Activated B cell treated with CpG ODN at 0.5 μM for 24 hours (primary cell): ENCODE results near the gene ZNF23. TPM values are rescaled to one million over a fixed set of nuclear protein-coding genes. Genes with fewer than 3 reads are reported as not detected.

Source experiments
- ATAC-seq: fragments of 200-7000 bp; cut with Tn5 transposase; one replicate; pipeline ENCODE4 v1.10.0; 2021; ENCODE audit warnings: low read depth, mild to moderate bottlenecking, moderate library complexity
- CTCF ChIA-PET: fragments of 350-600 bp; sonication (Branson Sonifier 250); formaldehyde crosslinking; loops from one replicate; lab custom pipeline; 2021; ENCODE audit warnings: antibody characterized with exemption; lab: Charles Lee
- POLR2A ChIA-PET: fragments of 350-600 bp; sonication (Branson Sonifier 250); formaldehyde crosslinking; loops from one replicate; lab custom pipeline; 2021; ENCODE audit warnings: antibody characterized with exemption; lab: Charles Lee
- DNase-seq: peaks from one replicate; pipeline ENCODE4 v3.0.0; 2022
- H3K27ac Mint-ChIP-seq: one replicate; pipeline ENCODE4 v1.8.0; 2020; ENCODE audit warnings: mixed read lengths
- H3K27me3 Mint-ChIP-seq: one replicate; pipeline ENCODE4 v1.8.0; 2021; ENCODE audit warnings: mixed read lengths
- H3K36me3 Mint-ChIP-seq: one replicate; pipeline ENCODE4 v1.8.0; 2021; ENCODE audit warnings: low read depth, mixed read lengths
- H3K4me1 Mint-ChIP-seq: one replicate; pipeline ENCODE4 v1.8.0; 2021; ENCODE audit warnings: mixed read lengths
- H3K4me3 Mint-ChIP-seq: one replicate; pipeline ENCODE4 v1.8.0; 2020; ENCODE audit warnings: mild to moderate bottlenecking, mixed read lengths
- H3K9me3 Mint-ChIP-seq: one replicate; pipeline ENCODE4 v1.8.0; 2020; ENCODE audit warnings: mixed read lengths
- intact Hi-C: fragments of 100-400 bp; cut with micrococcal nuclease; formaldehyde crosslinking; loops from one replicate; pipeline ENCODE4 v1.15.1; 2024
- total RNA-seq: library from RNA; stranded (reverse); gene quantifications from 2 replicates; pipeline ENCODE4 v1.2.3, GENCODE V29; 2022
- TF ChIP-seq, protein P1 (sequence below): fragments of 200-600 bp; IDR thresholded peaks from one replicate; pipeline ENCODE4 v1.8.0; 2022; ENCODE audit warnings: antibody characterized with exemption, mild to moderate bottlenecking

Gene ZNF23
- total RNA-seq, 1 donor from 2014 or later: 13.3 TPM

GRCh38 chr16:71449020-71449419, 13.0 kb downstream of the ZNF23 start:
- POLR2A ChIA-PET: interaction anchor here (0.7 kb wide), 1 partner anchor 13 kb away, joined by 3 read pairs; no protein-coding TSS in a partner anchor
- intact Hi-C loops: no loop called here
- TF ChIP-seq, protein P1, sequence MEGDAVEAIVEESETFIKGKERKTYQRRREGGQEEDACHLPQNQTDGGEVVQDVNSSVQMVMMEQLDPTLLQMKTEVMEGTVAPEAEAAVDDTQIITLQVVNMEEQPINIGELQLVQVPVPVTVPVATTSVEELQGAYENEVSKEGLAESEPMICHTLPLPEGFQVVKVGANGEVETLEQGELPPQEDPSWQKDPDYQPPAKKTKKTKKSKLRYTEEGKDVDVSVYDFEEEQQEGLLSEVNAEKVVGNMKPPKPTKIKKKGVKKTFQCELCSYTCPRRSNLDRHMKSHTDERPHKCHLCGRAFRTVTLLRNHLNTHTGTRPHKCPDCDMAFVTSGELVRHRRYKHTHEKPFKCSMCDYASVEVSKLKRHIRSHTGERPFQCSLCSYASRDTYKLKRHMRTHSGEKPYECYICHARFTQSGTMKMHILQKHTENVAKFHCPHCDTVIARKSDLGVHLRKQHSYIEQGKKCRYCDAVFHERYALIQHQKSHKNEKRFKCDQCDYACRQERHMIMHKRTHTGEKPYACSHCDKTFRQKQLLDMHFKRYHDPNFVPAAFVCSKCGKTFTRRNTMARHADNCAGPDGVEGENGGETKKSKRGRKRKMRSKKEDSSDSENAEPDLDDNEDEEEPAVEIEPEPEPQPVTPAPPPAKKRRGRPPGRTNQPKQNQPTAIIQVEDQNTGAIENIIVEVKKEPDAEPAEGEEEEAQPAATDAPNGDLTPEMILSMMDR: no peak
- Mint-ChIP-seq H3K27ac (no peak overlapping the region), H3K4me1 (no peaks in the 10 kb centered on the region), H3K9me3 (peaks cover 51% of the 10 kb centered on the region), H3K27me3 (no peaks in the 10 kb centered on the region), H3K4me3 (no peak overlapping the region), H3K36me3 (peaks cover 72% of the 10 kb centered on the region)
- ATAC-seq (no peak), DNase-seq (no peak)
- CTCF ChIA-PET: no interaction called here

GRCh38 chr16:71448274-71448866, 13.7 kb downstream of the ZNF23 start:
- intact Hi-C loops: no loop called here
- Mint-ChIP-seq H3K4me1 (no peaks in the 10 kb centered on the region), H3K9me3 (peaks cover 55% of the 10 kb centered on the region), H3K36me3 (peaks cover 66% of the 10 kb centered on the region), H3K27ac (no peak overlapping the region), H3K4me3 (no peak overlapping the region), H3K27me3 (no peaks in the 10 kb centered on the region)
- DNase-seq (no peak), ATAC-seq (no peak)
- ChIA-PET CTCF (no interaction called here), POLR2A (no interaction called here)
- TF ChIP-seq, protein P1: no peak

- Mint-ChIP-seq H3K27ac (no peak overlapping the region), H3K4me3 (no peak overlapping the region), H3K36me3 (peaks cover 20% of the 10 kb centered on the region), H3K4me1 (no peaks in the 10 kb centered on the region), H3K9me3 (peaks cover 23% of the 10 kb centered on the region), H3K27me3 (peaks cover 10% of the 10 kb centered on the region)
- intact Hi-C loops: no loop called here
- TF ChIP-seq, protein P1: no peak
- DNase-seq (no peak), ATAC-seq (no peak)
- ChIA-PET CTCF (no interaction called here), POLR2A (no interaction called here)
Observed at GRCh38 chr16:71443714-71444113, 18.3 kb downstream of the ZNF23 start.

DNA sequence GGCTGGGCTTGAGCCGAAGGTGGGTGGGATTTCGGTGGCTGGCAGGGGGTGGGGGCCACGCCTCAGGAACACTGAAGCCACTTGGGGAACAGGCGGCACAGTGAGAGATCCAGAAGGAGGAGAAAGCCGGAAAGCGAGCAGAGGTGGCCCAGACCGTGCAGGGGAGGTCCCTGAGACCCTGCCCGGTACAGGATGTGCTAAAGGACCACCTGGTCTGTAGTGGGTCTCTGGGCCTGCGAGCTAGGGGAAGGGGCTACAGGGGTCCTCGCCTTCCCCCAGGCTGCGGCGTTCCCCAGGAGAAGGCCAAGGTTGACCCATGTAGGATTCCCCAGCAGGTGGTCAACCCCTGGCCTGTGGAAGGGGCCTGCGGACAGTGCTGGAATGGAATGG, 20.0 kb downstream of the ZNF23 start, which contains the start of gene TLE7:
Gene TLE7, minus strand, starts transcription at position 4 of the 390 bp plus-strand sequence. CDS start 8,730 bp downstream, outside the sequence.
- CTCF ChIA-PET: interaction anchor here (1.2 kb wide), 1 partner anchor 169 kb away, joined by 5 read pairs; no protein-coding TSS in a partner anchor
- peaks cover 6% of the 10 kb centered on the region for H3K36me3 Mint-ChIP-seq
- DNase-seq (no peak), ATAC-seq (no peak)
- intact Hi-C loops: no loop called here
- no peak within 1 kb of the TSS for H3K4me3 Mint-ChIP-seq
- no peak within 1 kb of the TSS for H3K27ac Mint-ChIP-seq
- TF ChIP-seq, protein P1: no peak
- H3K27me3 Mint-ChIP-seq: peaks cover 16% of the 10 kb centered on the region
- H3K9me3 Mint-ChIP-seq: peaks cover 16% of the 10 kb centered on the region
- no peaks in the 10 kb centered on the region for H3K4me1 Mint-ChIP-seq
- POLR2A ChIA-PET: no interaction called here

DNA sequence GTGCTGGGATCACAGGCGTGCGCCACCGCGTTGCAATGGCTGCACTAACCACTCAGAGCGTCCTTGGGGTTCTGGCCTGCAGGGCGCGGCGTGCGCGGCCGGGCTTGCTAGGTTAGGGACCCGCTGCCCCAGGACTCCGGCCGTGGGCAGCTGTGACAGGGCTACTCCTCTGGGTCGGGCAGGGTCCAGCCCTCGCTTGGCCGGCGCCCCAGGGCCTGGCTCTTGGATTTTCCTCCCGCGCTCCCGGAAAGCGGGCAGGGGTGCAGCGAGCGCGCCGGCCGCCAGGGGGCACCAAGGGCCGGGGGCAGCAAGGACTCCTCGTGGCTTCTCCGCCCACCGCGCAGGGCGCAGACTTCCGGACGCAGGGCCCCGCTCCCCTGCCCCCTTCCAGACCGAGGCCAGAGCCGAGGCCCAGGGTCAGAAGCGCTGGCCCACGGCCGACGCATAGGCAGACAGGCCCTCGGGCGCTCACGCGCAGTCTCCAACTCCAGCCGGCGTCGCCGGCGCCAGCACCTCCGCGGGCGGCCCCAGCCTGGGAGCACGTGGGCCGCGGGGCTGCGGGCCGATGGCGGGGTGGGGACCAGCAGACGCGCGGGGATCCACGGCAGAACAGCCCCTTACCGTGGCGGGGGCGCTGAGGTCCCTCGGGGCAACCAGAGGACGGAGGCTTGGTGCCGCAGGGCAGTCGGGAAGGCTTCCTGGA, 20.5 kb downstream of the ZNF23 start:
- H3K27ac Mint-ChIP-seq: no peak overlapping the region
- CTCF ChIA-PET: interaction anchor here (1.2 kb wide), 1 partner anchor 169 kb away, joined by 5 read pairs; no protein-coding TSS in a partner anchor
- H3K36me3 Mint-ChIP-seq: peaks cover 6% of the 10 kb centered on the region
- no peak overlapping the region for H3K4me3 Mint-ChIP-seq
- peaks cover 19% of the 10 kb centered on the region for H3K27me3 Mint-ChIP-seq
- ATAC-seq: no peak
- TF ChIP-seq, protein P1: no peak
- peaks cover 16% of the 10 kb centered on the region for H3K9me3 Mint-ChIP-seq
- POLR2A ChIA-PET: no interaction called here
- intact Hi-C loops: no loop called here
- no peaks in the 10 kb centered on the region for H3K4me1 Mint-ChIP-seq
- DNase-seq: no peak
